Natural killer cell (primary cell): Measurements from ENCODE around the gene SFRP5. TPM values are rescaled to one million over a fixed set of nuclear protein-coding genes. Genes with fewer than 3 reads are reported as not detected.

Experiments used
- ATAC-seq, 3 donors: fragments of 150-1000 bp in 2 of 3; fragments of 200-7000 bp in 1 of 3; cut with Tn5 transposase; 1 replicate in 1 of 3; 2 replicates in 2 of 3; pipeline ENCODE4 v1.10.0; 2021; ENCODE audit warnings: mild to moderate bottlenecking in 2 of 3, moderate library complexity in 2 of 3
- DNase-seq, 2 donors: peaks; one replicate each; pipeline versions ENCODE4 v3.0.0 to v3.0.0-alpha.2; 2013 to 2021; ENCODE audit warnings: mixed read lengths in 1 of 2
- H3K27ac ChIP-seq: one replicate; pipeline ENCODE4 v1.5.1; 2013; ENCODE audit warnings: mild to moderate bottlenecking, low read length
- H3K27me3 ChIP-seq: one replicate; pipeline ENCODE4 v1.6.1; 2013; ENCODE audit warnings: low read length; ENCODE audit not compliant: control insufficient read depth, insufficient read depth
- H3K36me3 ChIP-seq: one replicate; pipeline ENCODE4 v1.6.1; 2013; ENCODE audit warnings: low read length; ENCODE audit not compliant: control insufficient read depth, insufficient read depth
- H3K4me1 ChIP-seq: one replicate; pipeline ENCODE4 v1.6.1; 2013; ENCODE audit warnings: low read length; ENCODE audit not compliant: control insufficient read depth, insufficient read depth
- H3K4me3 ChIP-seq: one replicate; pipeline ENCODE4 v1.5.1; 2013; ENCODE audit warnings: low read length
- H3K9me3 ChIP-seq: one replicate; pipeline ENCODE4 v1.6.1; 2013; ENCODE audit warnings: low read length; ENCODE audit not compliant: control insufficient read depth, insufficient read depth
- H3K27ac Mint-ChIP-seq, 2 donors: one replicate each; pipeline ENCODE4 v1.8.0; 2022; ENCODE audit warnings: mild to moderate bottlenecking in 2 of 2, mixed read lengths in 2 of 2, moderate library complexity in 1 of 2
- H3K27me3 Mint-ChIP-seq, 2 donors: one replicate each; pipeline ENCODE4 v1.8.0; 2022; ENCODE audit warnings: low read depth in 2 of 2, mixed read lengths in 2 of 2
- H3K36me3 Mint-ChIP-seq: one replicate; pipeline ENCODE4 v1.8.0; 2022; ENCODE audit warnings: mixed read lengths
- H3K4me1 Mint-ChIP-seq, 2 donors: one replicate each; pipeline ENCODE4 v1.8.0; 2022; ENCODE audit warnings: mixed read lengths in 2 of 2
- H3K4me3 Mint-ChIP-seq: one replicate; pipeline ENCODE4 v1.8.0; 2022; ENCODE audit warnings: mild to moderate bottlenecking, moderate library complexity, mixed read lengths
- H3K9me3 Mint-ChIP-seq, 2 donors: one replicate each; pipeline ENCODE4 v1.8.0; 2022; ENCODE audit warnings: mixed read lengths in 2 of 2
- CTCF ChIP-seq: fragments of 200-600 bp; IDR thresholded peaks from one replicate; pipeline ENCODE4 v1.8.0; 2022; ENCODE audit warnings: antibody characterized with exemption
- WGBS: methylation state at CpG from one replicate; pipeline ENCODE4 v1.1.7; 2013; ENCODE audit warnings: missing lambda C conversion rate; ENCODE audit not compliant: insufficient coverage; 5-methylcytosine and 5-hydroxymethylcytosine counted together
- intact Hi-C: fragments of 100-400 bp; cut with micrococcal nuclease; formaldehyde crosslinking; loops from one replicate; pipeline ENCODE4 v1.14.2; 2022
- total RNA-seq, 4 donors: library from RNA; stranded (reverse); fragments of 120-200 nt in 1 of 4; gene quantifications; one replicate each; pipeline versions ENCODE4 v1.2.3 to v1.2.4, GENCODE V29; 2013 to 2022

Gene SFRP5
- total RNA-seq, 3 donors from 2014 or later (not counting 1 experiment from before 2014, with no cell fraction given) = not detected

- H3K4me1 Mint-ChIP-seq = peaks cover 0 to 6% of the 10 kb centered on the region in 2 donors
- peak in 1 of 2 donors; percentile 56 for DNase-seq
- no peak overlapping the region for H3K4me3 ChIP-seq
Measured at GRCh38 chr10:97781618-97782331, 10.0 kb upstream of the SFRP5 start.

GRCh38 chr10:97780841-97781617 lies 9.2 kb upstream of the SFRP5 start:
- no peak for DNase-seq
- Mint-ChIP-seq H3K27me3 (no peaks in the 10 kb centered on the region), H3K27ac (no peak overlapping the region), H3K4me3 (no peak overlapping the region), H3K36me3 (no peaks in the 10 kb centered on the region), H3K9me3 (no peaks in the 10 kb centered on the region), H3K4me1 (peaks cover 0 to 6% of the 10 kb centered on the region in 2 donors)
- peaks cover 4% of the 10 kb centered on the region for H3K4me1 ChIP-seq
- no peak for ATAC-seq
- TF ChIP-seq CTCF = no peak
- 81% methylated on average over 7 of the region's 7 CpGs for WGBS
- intact Hi-C loops = no loop called here
- no peak overlapping the region for H3K4me3 ChIP-seq
- H3K36me3 ChIP-seq = no peaks in the 10 kb centered on the region
- H3K27ac ChIP-seq = no peak overlapping the region
- H3K9me3 ChIP-seq = no peaks in the 10 kb centered on the region
- no peaks in the 10 kb centered on the region for H3K27me3 ChIP-seq

More at GRCh38 chr10:97781618-97782331, 10.0 kb upstream of the SFRP5 start:
- intact Hi-C loops = no loop called here
- Histone ChIP-seq H3K36me3 (no peaks in the 10 kb centered on the region), H3K9me3 (no peaks in the 10 kb centered on the region), H3K27ac (no peak overlapping the region), H3K4me1 (peaks cover 4% of the 10 kb centered on the region), H3K27me3 (no peaks in the 10 kb centered on the region)
- H3K4me3 Mint-ChIP-seq = no peak overlapping the region
- H3K27me3 Mint-ChIP-seq = no peaks in the 10 kb centered on the region
- no peak for TF ChIP-seq CTCF
- no peaks in the 10 kb centered on the region for H3K36me3 Mint-ChIP-seq
- 56% methylated on average over 14 of the region's 14 CpGs for WGBS
- ATAC-seq = no peak
- no peak overlapping the region for H3K27ac Mint-ChIP-seq
- H3K9me3 Mint-ChIP-seq = no peaks in the 10 kb centered on the region

- ATAC-seq = no peak
- Histone ChIP-seq H3K9me3 (no peaks in the 10 kb centered on the region), H3K36me3 (no peaks in the 10 kb centered on the region), H3K27ac (no peak overlapping the region), H3K4me3 (no peak overlapping the region), H3K4me1 (peaks cover 4% of the 10 kb centered on the region), H3K27me3 (no peaks in the 10 kb centered on the region)
- Mint-ChIP-seq H3K9me3 (no peaks in the 10 kb centered on the region), H3K4me3 (no peak overlapping the region), H3K4me1 (peaks cover 0 to 6% of the 10 kb centered on the region in 2 donors), H3K27ac (no peak overlapping the region), H3K27me3 (no peaks in the 10 kb centered on the region), H3K36me3 (no peaks in the 10 kb centered on the region)
- 97% methylated on average over 3 of the region's 3 CpGs for WGBS
- no peak for DNase-seq
- intact Hi-C loops = no loop called here
- no peak for TF ChIP-seq CTCF
Measured at GRCh38 chr10:97779975-97780374, 8.2 kb upstream of the SFRP5 start.
